H1 (cell line): ENCODE data around the gene C6orf136. TPM values are rescaled to one million over a fixed set of nuclear protein-coding genes. Genes with fewer than 3 reads are reported as not detected.
A peak's percentile ranks its signal among the peaks of the same experiment; 100 is the strongest.
"Not testable (repeated sequence)": the region's sequence is repeated elsewhere in the genome, so short reads cannot be mapped to it uniquely, and the experiment has no call there.

Experiments
- CTCF ChIA-PET: fragments of 300-600 bp; sonication (Branson Sonifier 250); formaldehyde crosslinking; loops from one replicate; lab custom pipeline; 2021; ENCODE audit not compliant: partially characterized antibody; lab: Charles Lee
- POLR2A ChIA-PET: fragments of 300-600 bp; sonication (Branson Sonifier 250); formaldehyde crosslinking; loops from one replicate; lab custom pipeline; 2021; ENCODE audit warnings: inconsistent platforms; ENCODE audit not compliant: partially characterized antibody; lab: Charles Lee
- DNase-seq, 2 experiments: peaks; one replicate each; pipeline versions ENCODE4 v3.0.0 to v3.0.0-alpha.2; 2010 to 2022; ENCODE audit warnings: low spot score in 2 of 2, low read depth in 1 of 2, mixed read lengths in 1 of 2
- FAIRE-seq: peaks from 2 replicates; lab custom pipeline; 2011; peaks lifted over from hg19 to GRCh38; lab: Jason Lieb, UNC
- H2AFZ ChIP-seq: 2 replicates; pipeline ENCODE4 v1.8.1; 2012; ENCODE audit warnings: low read length, inconsistent platforms
- H2AK5ac ChIP-seq: 2 replicates; pipeline ENCODE4 v1.6.1; 2013; ENCODE audit warnings: low read depth, low read length
- H2BK120ac ChIP-seq: replicated peaks from 2 replicates; pipeline ENCODE3; 2013; ENCODE audit warnings: low read depth, low read length, inconsistent platforms
- H2BK12ac ChIP-seq: 2 replicates; pipeline ENCODE4 v1.6.1; 2013; ENCODE audit warnings: low read depth, low read length
- H2BK15ac ChIP-seq: 2 replicates; pipeline ENCODE4 v1.6.1; 2013; ENCODE audit warnings: low read length
- H2BK20ac ChIP-seq: 2 replicates; pipeline ENCODE4 v1.6.1; 2013; ENCODE audit warnings: low read length
- H2BK5ac ChIP-seq: 2 replicates; pipeline ENCODE4 v1.6.1; 2013; ENCODE audit warnings: low read depth, low read length
- H3K14ac ChIP-seq: 2 replicates; pipeline ENCODE4 v1.6.1; 2013; ENCODE audit warnings: inconsistent platforms; ENCODE audit not compliant: insufficient read length
- H3K18ac ChIP-seq: 2 replicates; pipeline ENCODE4 v1.6.1; 2013; ENCODE audit warnings: low read length; ENCODE audit errors: extremely low read depth
- H3K23ac ChIP-seq: 2 replicates; pipeline ENCODE4 v1.6.1; 2013; ENCODE audit warnings: inconsistent platforms; ENCODE audit not compliant: insufficient read length
- H3K23me2 ChIP-seq: 2 replicates; pipeline ENCODE4 v1.6.1; 2013; ENCODE audit warnings: low read depth, low read length
- H3K27ac ChIP-seq: 2 replicates; pipeline ENCODE4 v1.6.1; 2011; ENCODE audit warnings: low read depth, low read length, inconsistent platforms
- H3K27me3 ChIP-seq, 4 experiments: replicated peaks in 1 of 4; 1 replicate in 1 of 4; 2 replicates in 3 of 4; pipeline versions ENCODE4 v1.6.1 to v1.8.1; 2011 to 2013; ENCODE audit warnings: low read length in 3 of 4, mild to moderate bottlenecking in 3 of 4, inconsistent platforms in 2 of 4, mixed read lengths in 2 of 4, moderate library complexity in 1 of 4; ENCODE audit not compliant: control insufficient read depth in 3 of 4, insufficient read depth in 3 of 4; ENCODE audit errors: extremely low read depth in 1 of 4
- H3K36me3 ChIP-seq, 4 experiments: 2 replicates each; pipeline versions ENCODE4 v1.6.1 to v1.8.1; 2011 to 2013; ENCODE audit warnings: mild to moderate bottlenecking in 4 of 4, low read length in 3 of 4, moderate library complexity in 2 of 4, control low read depth in 1 of 4, inconsistent platforms in 1 of 4; ENCODE audit not compliant: insufficient read depth in 4 of 4, control insufficient read depth in 2 of 4
- H3K4ac ChIP-seq: replicated peaks from 2 replicates; pipeline ENCODE3; 2013; ENCODE audit warnings: low read length, low read depth, mixed read lengths, inconsistent platforms; ENCODE audit not compliant: insufficient read length
- H3K4me1 ChIP-seq, 4 experiments: replicated peaks in 1 of 4; 1 replicate in 1 of 4; 2 replicates in 3 of 4; pipeline versions ENCODE4 v1.6.1 to v1.8.1; 2011 to 2013; ENCODE audit warnings: low read length in 3 of 4, inconsistent platforms in 2 of 4, mixed read lengths in 1 of 4; ENCODE audit not compliant: insufficient read depth in 4 of 4, control insufficient read depth in 3 of 4
- H3K4me2 ChIP-seq, 2 experiments: 2 replicates each; pipeline versions ENCODE4 v1.6.1 to v1.8.1; 2011 to 2013; ENCODE audit warnings: low read depth in 2 of 2, low read length in 2 of 2, control low read depth in 1 of 2, inconsistent platforms in 1 of 2, mild to moderate bottlenecking in 1 of 2; ENCODE audit not compliant: insufficient read depth in 1 of 2
- H3K4me3 ChIP-seq, 4 experiments: fragments of 200-600, 300-600 bp in 1 of 4; sonication (generic), shearing (Covaris generic), sonication (Bioruptor Twin) in 1 of 4; 2 replicates each; pipeline versions ENCODE4 v1.5.1 to v1.8.1; 2011 to 2016; ENCODE audit warnings: low read length in 4 of 4, low read depth in 3 of 4, control low read depth in 2 of 4, inconsistent platforms in 2 of 4, mild to moderate bottlenecking in 2 of 4, mixed read lengths in 1 of 4, moderate library complexity in 1 of 4; ENCODE audit not compliant: insufficient read depth in 2 of 4; ENCODE audit errors: extremely low read depth in 1 of 4
- H3K56ac ChIP-seq: replicated peaks from 2 replicates; pipeline ENCODE3; 2013; ENCODE audit warnings: low read depth, mild to moderate bottlenecking, mixed read lengths, low read length, inconsistent platforms; ENCODE audit not compliant: insufficient read length
- H3K79me1 ChIP-seq: 2 replicates; pipeline ENCODE4 v1.6.1; 2013; ENCODE audit warnings: low read depth, low read length, control low read depth
- H3K79me2 ChIP-seq, 2 experiments: 2 replicates each; pipeline versions ENCODE4 v1.6.1 to v1.8.1; 2012 to 2013; ENCODE audit warnings: low read length in 2 of 2, mild to moderate bottlenecking in 2 of 2, inconsistent platforms in 1 of 2; ENCODE audit not compliant: insufficient read depth in 2 of 2, control insufficient read depth in 1 of 2
- H3K9ac ChIP-seq, 4 experiments: replicated peaks in 1 of 4; 1 replicate in 1 of 4; 2 replicates in 3 of 4; pipeline versions ENCODE4 v1.6.1 to v1.8.1; 2011 to 2013; ENCODE audit warnings: low read depth in 3 of 4, low read length in 3 of 4, control low read depth in 2 of 4, mild to moderate bottlenecking in 2 of 4, moderate library complexity in 2 of 4, inconsistent platforms in 1 of 4; ENCODE audit errors: extremely low read depth in 1 of 4
- H3K9me3 ChIP-seq, 2 experiments: 2 replicates each; pipeline versions ENCODE4 v1.6.1 to v1.8.1; 2012 to 2013; ENCODE audit warnings: mild to moderate bottlenecking in 2 of 2, moderate library complexity in 2 of 2, control low read depth in 1 of 2, inconsistent platforms in 1 of 2, low read depth in 1 of 2, low read length in 1 of 2, mixed read lengths in 1 of 2; ENCODE audit not compliant: insufficient read depth in 2 of 2
- H4K20me1 ChIP-seq, 2 experiments: replicated peaks in 1 of 2; 2 replicates each; pipeline versions ENCODE3 to v1.8.1; 2011 to 2013; ENCODE audit warnings: inconsistent platforms in 2 of 2, low read length in 2 of 2, mild to moderate bottlenecking in 1 of 2; ENCODE audit not compliant: insufficient read depth in 2 of 2, control insufficient read depth in 1 of 2
- H4K5ac ChIP-seq: 2 replicates; pipeline ENCODE4 v1.6.1; 2013; ENCODE audit warnings: low read length, low read depth, mixed read lengths, inconsistent platforms; ENCODE audit not compliant: insufficient read length
- H4K8ac ChIP-seq: 2 replicates; pipeline ENCODE4 v1.8.0; 2013; ENCODE audit warnings: mild to moderate bottlenecking, moderate library complexity, low read length, inconsistent platforms; ENCODE audit not compliant: insufficient read depth; ENCODE audit errors: extremely low read depth
- H4K91ac ChIP-seq: replicated peaks from 2 replicates; pipeline ENCODE3; 2013; ENCODE audit warnings: low read length, mixed read lengths, inconsistent platforms; ENCODE audit not compliant: insufficient read length
- CREB1 ChIP-seq: IDR thresholded peaks from 2 replicates; pipeline ENCODE4 v1.6.1; 2012; ENCODE audit warnings: inconsistent platforms
- CTCF ChIP-seq, 3 experiments: IDR thresholded peaks; 1 replicate in 2 of 3; 2 replicates in 1 of 3; pipeline versions ENCODE4 v1.5.1 to v1.6.1; 2011; ENCODE audit warnings: low read length in 3 of 3, mild to moderate bottlenecking in 3 of 3, inconsistent platforms in 2 of 3, low read depth in 1 of 3, moderate library complexity in 1 of 3; ENCODE audit not compliant: insufficient read depth in 1 of 3; ENCODE audit errors: control extremely low read depth in 1 of 3
- EGR1 ChIP-seq: IDR thresholded peaks from 2 replicates; pipeline ENCODE4 v1.6.1; 2011; ENCODE audit warnings: low read depth, low read length, borderline replicate concordance
- POLR2A ChIP-seq, 2 experiments: IDR thresholded peaks; 1 replicate in 1 of 2; 2 replicates in 1 of 2; pipeline ENCODE4 v1.6.1; 2011; ENCODE audit warnings: low read depth in 2 of 2, low read length in 2 of 2, mild to moderate bottlenecking in 2 of 2; ENCODE audit errors: control extremely low read depth in 1 of 2
- POLR2AphosphoS5 ChIP-seq: IDR thresholded peaks from 2 replicates; pipeline ENCODE4 v1.6.1; 2011; ENCODE audit warnings: low read depth, low read length
- RAD21 ChIP-seq, 2 experiments: IDR thresholded peaks in 1 of 2; conservative IDR thresholded peaks in 1 of 2; 2 replicates each; pipeline ENCODE4 v1.6.1; 2011; ENCODE audit warnings: low read depth in 2 of 2, low read length in 2 of 2, improper control_type of control experiment in 1 of 2, inconsistent platforms in 1 of 2, mild to moderate bottlenecking in 1 of 2, moderate library complexity in 1 of 2
- WGBS, 2 experiments: shearing (Covaris generic) in 1 of 2; methylation state at CpG; one replicate each; pipeline versions ENCODE4 v1.1.6 to v1.1.7; 2013 to 2015; ENCODE audit warnings: low lambda C conversion rate in 2 of 2, mixed read lengths in 2 of 2, inconsistent platforms in 1 of 2, low coverage in 1 of 2, missing lambda C conversion rate in 1 of 2; ENCODE audit not compliant: insufficient replicate concordance in 2 of 2, insufficient coverage in 1 of 2, insufficient read length in 1 of 2; ENCODE audit errors: extremely low coverage in 1 of 2, missing lambda C conversion rate in 1 of 2; 5-methylcytosine and 5-hydroxymethylcytosine counted together
- polyA plus RNA-seq, 7 experiments: library from polyadenylated mRNA; depleted of rRNA in 3 of 7; stranded (reverse) in 5 of 7; unstranded in 2 of 7; fragments of >200 nt in 5 of 7; fragments of 200-250 nt in 2 of 7; gene quantifications; 1 replicate in 5 of 7; 2 replicates in 1 of 7; 4 replicates in 1 of 7; pipeline versions ENCODE4 v1.2.1 to v1.2.3, GENCODE V29; 2011 to 2013; ENCODE audit warnings: missing spikeins in 2 of 7, mixed read lengths in 2 of 7
- total RNA-seq: library from RNA; stranded (reverse); fragmentation: NEBNext Ultra II Directional; extraction: Animal tissue kit (Norgen Biotek cat#: 25700); gene quantifications from 2 replicates; pipeline ENCODE4 v1.2.1, GENCODE V29; 2021

Gene C6orf136
- total and polyA plus RNA-seq, 2 of the 8 experiments (the other 6 are each of a cell fraction or from before 2014, with no cell fraction given): 20.8 to 23.1 TPM

DNA sequence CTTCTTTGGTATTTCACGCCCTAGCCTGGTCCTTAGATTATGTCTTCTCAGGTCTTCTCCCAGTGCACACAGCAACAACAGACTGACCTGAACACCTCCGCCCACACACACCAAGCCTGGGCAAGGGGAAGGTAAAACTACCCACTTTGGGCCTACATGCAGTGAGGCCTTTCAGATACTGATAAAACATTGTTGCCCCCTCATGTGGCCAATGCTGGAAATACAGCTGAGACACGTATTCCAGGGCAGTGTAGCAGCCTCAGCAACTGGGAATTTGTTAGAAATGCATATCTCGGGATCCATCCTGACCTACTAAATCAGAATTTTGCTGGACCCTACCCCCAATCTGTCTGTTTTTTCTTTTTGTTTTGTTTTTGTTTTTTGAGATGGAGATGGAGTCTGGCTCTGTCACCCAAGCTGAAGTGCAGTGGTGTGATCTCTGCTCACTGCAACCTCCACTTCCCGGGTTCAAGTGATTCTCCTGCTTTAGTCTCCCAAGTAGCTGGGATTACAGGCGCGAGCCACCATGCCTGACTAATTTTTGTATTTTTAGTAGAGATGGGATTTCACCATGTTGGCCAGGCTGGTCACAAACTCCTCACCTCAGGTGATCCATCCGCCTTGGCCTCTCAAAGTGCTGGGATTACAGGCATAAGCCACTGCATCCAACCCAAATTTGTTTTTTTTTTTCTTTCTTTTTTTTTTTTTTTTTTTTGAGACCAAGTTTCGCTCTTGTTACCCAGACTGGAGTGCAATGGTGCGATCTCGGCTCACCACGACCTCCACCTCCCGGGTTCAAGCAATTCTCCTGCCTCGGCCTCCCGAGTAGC is 49.4 kb upstream of the C6orf136 start:
- H3K14ac ChIP-seq, H2AFZ ChIP-seq, H2BK5ac ChIP-seq, H3K79me2 ChIP-seq, H3K23ac ChIP-seq, H3K23me2 ChIP-seq, H3K27me3 ChIP-seq, H4K8ac ChIP-seq, H3K4me3 ChIP-seq, H2BK20ac ChIP-seq, H3K9me3 ChIP-seq, H3K56ac ChIP-seq, H3K4me2 ChIP-seq, H3K27ac ChIP-seq, H2BK15ac ChIP-seq, H4K91ac ChIP-seq, H3K4me1 ChIP-seq, H3K18ac ChIP-seq, H3K4ac ChIP-seq, H2BK120ac ChIP-seq, H3K9ac ChIP-seq, H2AK5ac ChIP-seq, H4K5ac ChIP-seq, H3K79me1 ChIP-seq, H2BK12ac ChIP-seq: not testable (repeated sequence)
- H4K20me1 ChIP-seq: peaks cover 3 to 23% of the 10 kb centered on the region in 2 experiments
- FAIRE-seq (peak; percentile 87), DNase-seq (peak; percentile 39 to 95)
- ChIA-PET CTCF (interaction anchor here (0.9 to 5.7 kb wide), 30 partner anchors 9 to 147 kb away, joined by 3 to 40 read pairs (median 4); partner anchors contain the start of gene ABCF1), POLR2A (interaction anchor here (0.8 to 27.0 kb wide), 32 partner anchors 1 to 482 kb away, joined by 3 to 712 read pairs (median 5); partner anchors contain the start of genes ABCF1, ATAT1, C6orf136 and DHX16)
- H3K36me3 ChIP-seq: peaks cover 16 to 45% (median 30%) of the 10 kb centered on the region in 4 experiments
- WGBS, 2 experiments: 83% methylated on average over 11 of the region's 15 CpGs; no CpG with 5 or more reads in 1 of the 2 experiments
- peak; percentile 69; the same call in 1 of the 2 replicates for TF ChIP-seq EGR1
- TF ChIP-seq CREB1: peak; percentile 60
- TF ChIP-seq POLR2AphosphoS5: peak; percentile 82
- peak; percentile 57 to 90 (median 67) for TF ChIP-seq CTCF (IDR thresholded peaks at IDR 0.05; ENCODE audit: control extremely low read depth in 1 of 3, insufficient read depth in 1 of 3, low read depth in 1 of 3, low read length in 3 of 3)
- peak; percentile 56 to 79 for TF ChIP-seq POLR2A (IDR thresholded peaks at IDR 0.05; ENCODE audit: control extremely low read depth in 1 of 2, low read depth in 2 of 2, low read length in 2 of 2)
- peak; percentile 39 to 57; a peak in 3 of 4 replicates for TF ChIP-seq RAD21 (IDR thresholded peaks at IDR 0.05 in 1 of 2, conservative IDR thresholded peaks at IDR 0.05 in 1 of 2; ENCODE audit: low read depth in 2 of 2, low read length in 2 of 2)
